K562 (cell line): ENCODE measurements around the gene MLYCD. TPM values are rescaled to one million over a fixed set of nuclear protein-coding genes. Genes with fewer than 3 reads are reported as not detected.

Experiments used
- ATAC-seq: fragments of 200-7000 bp; cut with Tn5 transposase; 3 replicates; pipeline ENCODE4 v1.9.1; 2020; ENCODE audit warnings: moderate library complexity
- BruUV-seq: library from RNA; stranded (reverse); fragments of 400-500 nt; replicated peaks from 2 replicates; lab custom pipeline; 2021; lab: Mats Ljungman, UMichigan
- CTCF ChIA-PET: fragments of 300-600 bp; formaldehyde crosslinking; extraction: SDS; loops from one replicate; lab custom pipeline; 2021; ENCODE audit warnings: low intra/inter-chr PET ratio; lab: Yijun Ruan, JAX
- POLR2A ChIA-PET: fragments of 300-600, 350-650 bp; sonication (Branson Sonifier 250); formaldehyde crosslinking; extraction: SDS; loops from one replicate; lab custom pipeline; 2021; ENCODE audit warnings: antibody characterized with exemption, inconsistent platforms; lab: Yijun Ruan, JAX
- DNase-seq, 4 experiments: peaks; one replicate each; pipeline versions ENCODE4 v3.0.0 to v3.0.0-alpha.2; 2011 to 2018; ENCODE audit warnings: low spot score in 3 of 4, mixed read lengths in 3 of 4; ENCODE audit errors: extremely low read depth in 1 of 4
- FAIRE-seq: peaks from 2 replicates; lab custom pipeline; 2011; peaks lifted over from hg19 to GRCh38; lab: Jason Lieb, UNC
- H2AFZ ChIP-seq: 2 replicates; pipeline ENCODE4 v1.6.0; 2011; ENCODE audit warnings: low read depth, low read length, control low read depth, inconsistent platforms
- H3K27ac ChIP-seq: fragments of 200-600 bp; 3 replicates; pipeline ENCODE4 v1.8.0; 2011; ENCODE audit warnings: low read depth, mild to moderate bottlenecking, control low read depth, inconsistent platforms, low read length, moderate library complexity, mixed read lengths; ENCODE audit errors: extremely low read depth
- H3K27me3 ChIP-seq, 2 experiments: fragments of 300-600 bp in 1 of 2; 2 replicates in 1 of 2; 3 replicates in 1 of 2; pipeline versions ENCODE4 v1.6.0 to v1.8.0; 2011; ENCODE audit warnings: inconsistent platforms in 2 of 2, low read length in 2 of 2, mild to moderate bottlenecking in 1 of 2, mixed read lengths in 1 of 2, moderate library complexity in 1 of 2; ENCODE audit not compliant: control insufficient read depth in 2 of 2, insufficient read depth in 2 of 2
- H3K36me3 ChIP-seq: fragments of 300-600 bp; 3 replicates; pipeline ENCODE4 v1.8.0; 2011; ENCODE audit warnings: mild to moderate bottlenecking, low read length, inconsistent platforms; ENCODE audit not compliant: control insufficient read depth, insufficient read depth
- H3K4me1 ChIP-seq, 2 experiments: fragments of 200-600 bp in 1 of 2; replicated peaks in 1 of 2; 2 replicates in 1 of 2; 3 replicates in 1 of 2; pipeline versions ENCODE4 v1.5.1 to v1.8.0; 2011; ENCODE audit warnings: inconsistent platforms in 2 of 2, low read length in 2 of 2, mild to moderate bottlenecking in 1 of 2, mixed read lengths in 1 of 2, moderate library complexity in 1 of 2; ENCODE audit not compliant: control insufficient read depth in 2 of 2, insufficient read depth in 2 of 2
- H3K4me2 ChIP-seq: 2 replicates; pipeline ENCODE4 v1.6.1; 2011; ENCODE audit warnings: low read length, control low read depth, inconsistent platforms, mixed read lengths; ENCODE audit not compliant: insufficient read depth
- H3K4me3 ChIP-seq: fragments of 200-600 bp; sonication (generic), shearing (Covaris generic); 2 replicates; pipeline ENCODE4 v1.5.1; 2016; ENCODE audit warnings: control low read depth, inconsistent platforms
- H3K79me2 ChIP-seq: fragments of 200-600 bp; 3 replicates; pipeline ENCODE4 v1.8.0; 2011; ENCODE audit warnings: low read length, inconsistent platforms; ENCODE audit not compliant: control insufficient read depth, insufficient read depth
- H3K9ac ChIP-seq, 2 experiments: 2 replicates each; pipeline versions ENCODE4 v1.6.0 to v1.6.1; 2011; ENCODE audit warnings: low read depth in 2 of 2, low read length in 2 of 2, control low read depth in 1 of 2, inconsistent platforms in 1 of 2, mild to moderate bottlenecking in 1 of 2, mixed read lengths in 1 of 2; ENCODE audit not compliant: insufficient read depth in 1 of 2
- H3K9me1 ChIP-seq: one replicate; pipeline ENCODE4 v1.6.0; 2011; ENCODE audit warnings: inconsistent platforms, mild to moderate bottlenecking, low read length, moderate library complexity; ENCODE audit not compliant: control insufficient read depth, insufficient read depth
- H3K9me3 ChIP-seq: replicated peaks from 2 replicates; pipeline ENCODE4 v1.5.1; 2011; ENCODE audit warnings: low read depth, low read length, inconsistent platforms; ENCODE audit not compliant: control insufficient read depth, insufficient read depth
- H4K20me1 ChIP-seq: replicated peaks from 2 replicates; pipeline ENCODE4 v1.6.1; 2011; ENCODE audit warnings: low read length, inconsistent platforms, mixed read lengths; ENCODE audit not compliant: control insufficient read depth, insufficient read depth
- E2F1 ChIP-seq: sonication (generic); formaldehyde crosslinking; IDR thresholded peaks from 2 replicates; pipeline ENCODE4 v1.8.1; 2023; ENCODE audit warnings: mild to moderate bottlenecking, missing genetic modification reagents, moderate library complexity
- EHMT2 ChIP-seq: fragments of 450-650 bp; IDR thresholded peaks from 2 replicates; pipeline ENCODE4 v1.6.1; 2018; ENCODE audit warnings: antibody characterized with exemption
- ELF4 ChIP-seq: fragments of 450-650 bp; formaldehyde crosslinking; IDR thresholded peaks from 2 replicates; pipeline ENCODE4 v1.4.0; 2022; ENCODE audit warnings: missing genetic modification characterization
- HDAC1 ChIP-seq, 2 experiments: fragments of 450-650 bp; IDR thresholded peaks; 2 replicates each; pipeline ENCODE4 v1.6.1; 2016 to 2017; ENCODE audit warnings: inconsistent platforms in 1 of 2, mild to moderate bottlenecking in 1 of 2, moderate library complexity in 1 of 2
- HMBOX1 ChIP-seq: sonication (generic); IDR thresholded peaks from 2 replicates; pipeline ENCODE4 v1.6.1; 2016
- HNRNPL ChIP-seq: fragments of 200-400 bp; formaldehyde crosslinking; IDR thresholded peaks from 2 replicates; pipeline ENCODE4 v1.6.1; 2017; ENCODE audit warnings: low read depth, mild to moderate bottlenecking, low read length
- JUNB ChIP-seq: fragments of 450-650 bp; formaldehyde crosslinking; conservative IDR thresholded peaks from 2 replicates; pipeline ENCODE4 v1.4.0; 2020; ENCODE audit warnings: mild to moderate bottlenecking
- TFE3 ChIP-seq: fragments of 450-650 bp; formaldehyde crosslinking; IDR thresholded peaks from 2 replicates; pipeline ENCODE4 v1.4.0; 2020; ENCODE audit warnings: mild to moderate bottlenecking, mixed read lengths
- THRB ChIP-seq: fragments of 450-650 bp; formaldehyde crosslinking; conservative IDR thresholded peaks from 2 replicates; pipeline ENCODE4 v1.4.0; 2022; ENCODE audit warnings: mild to moderate bottlenecking, missing genetic modification characterization
- ZBTB26 ChIP-seq: fragments of 450-650 bp; formaldehyde crosslinking; IDR thresholded peaks from 2 replicates; pipeline ENCODE4 v1.4.0; 2022; ENCODE audit warnings: missing genetic modification characterization
- ZNF444 ChIP-seq: fragments of 250-450 bp; sonication (Bioruptor Pico); IDR thresholded peaks from 2 replicates; pipeline ENCODE4 v1.4.0; 2020; ENCODE audit warnings: mild to moderate bottlenecking, moderate library complexity
- WGBS: fragments of 100-300 bp; shearing (Covaris generic); methylation state at CpG from one replicate; pipeline ENCODE4 v1.1.6; 2016; ENCODE audit warnings: low coverage, mixed read lengths; ENCODE audit not compliant: insufficient coverage; ENCODE audit errors: missing lambda C conversion rate; 5-methylcytosine and 5-hydroxymethylcytosine counted together
- in situ Hi-C: fragments of 300-500 bp; cut with MboI; formaldehyde crosslinking; loops from 4 replicates; pipeline ENCODE4 v1.15.0; 2018; ENCODE audit warnings: inconsistent platforms, mixed read lengths
- intact Hi-C: fragments of 100-400 bp; cut with micrococcal nuclease; formaldehyde crosslinking; loops from 2 replicates; pipeline ENCODE4 v1.14.2; 2022
- polyA plus RNA-seq, 8 experiments: library from polyadenylated mRNA; depleted of rRNA in 4 of 8; stranded (reverse) in 5 of 8; unstranded in 3 of 8; fragments of >200 nt; fragmentation: Nextera tagmentation in 2 of 8; fragmentation: Illumina TruSeq in 1 of 8; extraction: Ambion mirVana in 2 of 8; extraction: Trizol in 1 of 8; gene quantifications; 2 replicates each; pipeline versions ENCODE4 v1.2.1 to v1.2.3, GENCODE V29; 2011 to 2014; ENCODE audit warnings: inconsistent platforms in 1 of 8, missing spikeins in 1 of 8
- total RNA-seq, 7 experiments: library from RNA; depleted of rRNA in 6 of 7; stranded (reverse); fragments of >200 nt in 6 of 7; fragmentation: Illumina TruSeq in 2 of 7; extraction: Trizol in 2 of 7; gene quantifications; 2 replicates each; pipeline versions ENCODE4 v1.2.1 to v1.2.3, GENCODE V29; 2011 to 2021; ENCODE audit warnings: low replicate concordance in 1 of 7

MLYCD gene
- total and polyA plus RNA-seq, 9 of the 15 experiments (the other 6 are each of a cell fraction or from before 2014, with no cell fraction given): 0.15 to 2.0 (median 1.0) TPM

- TF ChIP-seq E2F1 (CRISPR knock-in tag) (no peak), ZNF444 (no peak), HMBOX1 (no peak)
- TF ChIP-seq, all 486 proteins: peak for 0
Measured at GRCh38 chr16:83917152-83918120, 18.5 kb downstream of the MLYCD start (continued).

GRCh38 chr16:83920894-83921491 is 22.1 kb downstream of the MLYCD start:
- intact Hi-C loops: loop anchor here (10.0 kb wide), 1 partner anchor 96 kb away; no protein-coding TSS in a partner anchor
- Histone ChIP-seq H3K4me1 (peaks cover 0 to 10% of the 10 kb centered on the region in 2 experiments; a peak in 1 of 5 replicates), H3K9ac (no peak overlapping the region)
- DNase-seq: no peak
- WGBS: 10% methylated on average over 2 of the region's 2 CpGs
- 0 out of 2 replicates have a peak, but pooled peaks have one; percentile 15 for TF ChIP-seq EHMT2
- TF ChIP-seq ZBTB26 (CRISPR knock-in tag): peak; percentile 85; the same call in 1 of the 2 replicates
- TF ChIP-seq HNRNPL: no peak
- 0 out of 4 replicates have a peak, but pooled peaks of 1 of the 2 experiments have one; percentile 18 for TF ChIP-seq HDAC1 (IDR thresholded peaks at IDR 0.05)
- TF ChIP-seq THRB (CRISPR knock-in tag): peak; percentile 87; the same call in 1 of the 2 replicates
- no peak for TF ChIP-seq JUNB (CRISPR knock-in tag)
- no peak for TF ChIP-seq TFE3
- peak; percentile 83; the same call in 1 of the 2 replicates for TF ChIP-seq ELF4
- TF ChIP-seq, all 486 proteins: peak for 5
- Histone ChIP-seq H4K20me1 (peaks cover 22% of the 10 kb centered on the region; the same call in 1 of the 2 replicates), H3K27ac (no peak overlapping the region), H3K9me3 (no peaks in the 10 kb centered on the region; the same call in 1 of the 2 replicates), H3K9me1 (no peaks in the 10 kb centered on the region), H2AFZ (no peak overlapping the region), H3K79me2 (no peaks in the 10 kb centered on the region), H3K4me3 (no peak overlapping the region), H3K4me2 (no peak overlapping the region), H3K27me3 (peaks cover 20 to 70% of the 10 kb centered on the region in 2 experiments), H3K36me3 (no peaks in the 10 kb centered on the region)
- no peak for FAIRE-seq
- CTCF ChIA-PET: no interaction called here
- POLR2A ChIA-PET: no interaction called here
- no TSS peak for BruUV-seq
- in situ Hi-C loops: no loop called here
- ATAC-seq: no peak
